ENCODE data around the gene NKX1-2. TPM values are rescaled to one million over a fixed set of nuclear protein-coding genes. Genes with fewer than 3 reads are reported as not detected.

NKX1-2 gene
- total RNA-seq, 1 experiment from 2014 or later = 3.4 TPM

GRCh38 chr10:124465003-124465776 is 15.4 kb upstream of the NKX1-2 start:
- ATAC-seq = no peak

GRCh38 chr10:124464028-124464965 is 14.5 kb upstream of the NKX1-2 start:
- peaks cover 5% of the 10 kb centered on the region; the same call in 1 of the 2 replicates for H3K79me2 ChIP-seq (ENCODE audit: insufficient read depth, low read length)
- H3K4me3 ChIP-seq (replicated peaks in 1 of 2; ENCODE audit: low read depth in 1 of 2, low read length in 2 of 2) = no peak overlapping the region
- no TSS peak for BruUV-seq (replicated peaks)
- no peak overlapping the region for H2AFZ ChIP-seq (ENCODE audit: low read depth, low read length, poor library complexity, severe bottlenecking)
- H3K9me2 ChIP-seq (ENCODE audit: insufficient read depth) = no peaks in the 10 kb centered on the region
- intact Hi-C loops (cut with micrococcal nuclease) = no loop called here
- no peaks in the 10 kb centered on the region for H3K9me3 ChIP-seq (ENCODE audit: control insufficient read depth in 1 of 2, insufficient read depth in 1 of 2, low read depth in 1 of 2, low read length in 2 of 2)
- ChIA-PET CTCF (no interaction called here), POLR2A (no interaction called here), RAD21 (ENCODE audit: low non-redundant PET in 1 of 2, low total read pairs in 2 of 2, uncharacterized antibody in 2 of 2, unreplicated experiment in 2 of 2) (no interaction called here)
- ATAC-seq (no peak), DNase-seq (ENCODE audit: low read depth, low spot score) (no peak)
- H3K27ac ChIP-seq (ENCODE audit: low read depth, low read length) = no peak overlapping the region; the same call in 1 of the 2 replicates
- H3K36me3 ChIP-seq (ENCODE audit: control insufficient read depth in 1 of 2, insufficient read depth in 2 of 2, low read length in 2 of 2) = no peaks in the 10 kb centered on the region
- no peaks in the 10 kb centered on the region for H4K20me1 ChIP-seq (ENCODE audit: insufficient read depth)
- H3K4me1 ChIP-seq (ENCODE audit: control insufficient read depth in 1 of 2, insufficient read depth in 2 of 2, low read length in 2 of 2) = peaks cover 3 to 28% of the 10 kb centered on the region in 2 experiments; a peak in 3 of 4 replicates
- H3K27me3 ChIP-seq (ENCODE audit: insufficient read depth, low read length) = no peaks in the 10 kb centered on the region
- H3K9ac ChIP-seq (ENCODE audit: low read length) = no peak overlapping the region
- no peak for TF ChIP-seq CEBPB (IDR thresholded peaks at IDR 0.05; ENCODE audit: low read depth)
- TF ChIP-seq ATF3 (IDR thresholded peaks at IDR 0.05) = no peak
- no peak for TF ChIP-seq MAX (IDR thresholded peaks at IDR 0.05)
- no peak overlapping the region for H3K4me2 ChIP-seq (ENCODE audit: low read length)

More at GRCh38 chr10:124465003-124465776, 15.4 kb upstream of the NKX1-2 start:
- Histone ChIP-seq H3K36me3 (ENCODE audit: control insufficient read depth in 1 of 2, insufficient read depth in 2 of 2, low read length in 2 of 2) (no peaks in the 10 kb centered on the region), H2AFZ (ENCODE audit: low read depth, low read length, poor library complexity, severe bottlenecking) (no peak overlapping the region), H3K9me2 (ENCODE audit: insufficient read depth) (no peaks in the 10 kb centered on the region), H3K4me1 (ENCODE audit: control insufficient read depth in 1 of 2, insufficient read depth in 2 of 2, low read length in 2 of 2) (peaks cover 0 to 22% of the 10 kb centered on the region in 2 experiments; a peak in 2 of 4 replicates), H3K27me3 (ENCODE audit: insufficient read depth, low read length) (no peaks in the 10 kb centered on the region), H4K20me1 (ENCODE audit: insufficient read depth) (no peaks in the 10 kb centered on the region), H3K9me3 (ENCODE audit: control insufficient read depth in 1 of 2, insufficient read depth in 1 of 2, low read depth in 1 of 2, low read length in 2 of 2) (no peaks in the 10 kb centered on the region), H3K4me2 (ENCODE audit: low read length) (no peak overlapping the region), H3K27ac (ENCODE audit: low read depth, low read length) (no peak overlapping the region; the same call in 1 of the 2 replicates), H3K9ac (ENCODE audit: low read length) (no peak overlapping the region), H3K79me2 (ENCODE audit: insufficient read depth, low read length) (peaks cover 5% of the 10 kb centered on the region; the same call in 1 of the 2 replicates), H3K4me3 (replicated peaks in 1 of 2; ENCODE audit: low read depth in 1 of 2, low read length in 2 of 2) (no peak overlapping the region)
- no TSS peak for BruUV-seq (replicated peaks)
- intact Hi-C loops (cut with micrococcal nuclease) = no loop called here
- ChIA-PET POLR2A (no interaction called here), RAD21 (ENCODE audit: low non-redundant PET in 1 of 2, low total read pairs in 2 of 2, uncharacterized antibody in 2 of 2, unreplicated experiment in 2 of 2) (no interaction called here), CTCF (no interaction called here)
- no peak for TF ChIP-seq JUND (IDR thresholded peaks at IDR 0.05)
- TF ChIP-seq EGR1 (IDR thresholded peaks at IDR 0.05; ENCODE audit: low read depth) = no peak
- TF ChIP-seq FOSL1 (IDR thresholded peaks at IDR 0.05; ENCODE audit: low read depth) = no peak
- no peak for DNase-seq (ENCODE audit: low read depth, low spot score)
